ENCODE measurements around the gene ITPKB. TPM values are rescaled to one million over a fixed set of nuclear protein-coding genes. Genes with fewer than 3 reads are reported as not detected.

ITPKB gene
- total RNA-seq, 1 experiment from 2014 or later, result 17.7 TPM

DNA sequence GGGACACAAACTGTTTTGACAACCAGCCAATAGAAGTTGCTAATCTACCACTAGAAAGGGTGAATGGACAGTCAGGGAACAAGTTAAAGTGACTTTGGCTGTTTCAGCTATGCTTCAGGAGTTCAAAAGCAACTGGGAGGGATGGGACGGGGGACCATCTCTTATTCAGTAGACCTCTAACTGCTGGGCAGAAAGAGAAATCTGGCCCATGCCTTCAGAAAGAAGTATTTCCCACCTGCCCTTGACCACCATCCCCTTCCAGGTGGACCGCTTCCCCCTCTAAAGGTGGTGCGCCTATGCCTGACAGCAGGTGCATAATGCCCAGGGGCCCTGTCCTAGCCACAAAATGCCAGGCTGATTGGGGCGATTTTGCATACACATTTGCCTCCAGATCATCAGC is 5.2 kb downstream of the ITPKB start:
- 0 out of 2 replicates have a peak, but pooled peaks cover 4% of the 10 kb centered on the region for H3K4me1 ChIP-seq (ENCODE audit: insufficient read depth, low read length)
- POLR2A ChIA-PET (ENCODE audit: unreplicated experiment), result no interaction called here
- H3K9me2 ChIP-seq (replicated peaks; ENCODE audit: low read length), result no peaks in the 10 kb centered on the region
- no peak overlapping the region for H3K9ac ChIP-seq (ENCODE audit: low read length)
- H3F3A ChIP-seq (ENCODE audit: low read length, unreplicated experiment), result no peaks in the 10 kb centered on the region
- DNase-seq, result no peak
- no peak overlapping the region for H3K4me2 ChIP-seq (ENCODE audit: low read length)
- H3K36me3 ChIP-seq (ENCODE audit: low read depth, low read length), result peaks cover 11% of the 10 kb centered on the region; the same call in 1 of the 2 replicates
- H3K4me3 ChIP-seq (ENCODE audit: low read length), result no peak overlapping the region
- no peaks in the 10 kb centered on the region for H4K20me1 ChIP-seq (ENCODE audit: low read length)
- no peaks in the 10 kb centered on the region for H3K9me3 ChIP-seq (ENCODE audit: low read length)
- peaks cover 73% of the 10 kb centered on the region for H3K79me2 ChIP-seq (ENCODE audit: low read length)
- H2AFZ ChIP-seq (ENCODE audit: low read length), result no peak overlapping the region
- TF ChIP-seq EZH2 (IDR thresholded peaks at IDR 0.05; ENCODE audit: low read length, unreplicated experiment), result no peak
- no peak for TF ChIP-seq EZH2phosphoT487 (IDR thresholded peaks at IDR 0.05; ENCODE audit: borderline replicate concordance, low read length)
- TF ChIP-seq, protein P1, sequence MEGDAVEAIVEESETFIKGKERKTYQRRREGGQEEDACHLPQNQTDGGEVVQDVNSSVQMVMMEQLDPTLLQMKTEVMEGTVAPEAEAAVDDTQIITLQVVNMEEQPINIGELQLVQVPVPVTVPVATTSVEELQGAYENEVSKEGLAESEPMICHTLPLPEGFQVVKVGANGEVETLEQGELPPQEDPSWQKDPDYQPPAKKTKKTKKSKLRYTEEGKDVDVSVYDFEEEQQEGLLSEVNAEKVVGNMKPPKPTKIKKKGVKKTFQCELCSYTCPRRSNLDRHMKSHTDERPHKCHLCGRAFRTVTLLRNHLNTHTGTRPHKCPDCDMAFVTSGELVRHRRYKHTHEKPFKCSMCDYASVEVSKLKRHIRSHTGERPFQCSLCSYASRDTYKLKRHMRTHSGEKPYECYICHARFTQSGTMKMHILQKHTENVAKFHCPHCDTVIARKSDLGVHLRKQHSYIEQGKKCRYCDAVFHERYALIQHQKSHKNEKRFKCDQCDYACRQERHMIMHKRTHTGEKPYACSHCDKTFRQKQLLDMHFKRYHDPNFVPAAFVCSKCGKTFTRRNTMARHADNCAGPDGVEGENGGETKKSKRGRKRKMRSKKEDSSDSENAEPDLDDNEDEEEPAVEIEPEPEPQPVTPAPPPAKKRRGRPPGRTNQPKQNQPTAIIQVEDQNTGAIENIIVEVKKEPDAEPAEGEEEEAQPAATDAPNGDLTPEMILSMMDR (conservative IDR thresholded peaks at IDR 0.05; ENCODE audit: low read depth, low read length), result no peak
- intact Hi-C loops (cut with micrococcal nuclease), result no loop called here
- no peak overlapping the region for H3K27ac ChIP-seq (ENCODE audit: low read length)
- H3K27me3 ChIP-seq (ENCODE audit: low read length), result no peaks in the 10 kb centered on the region
- CTCF ChIA-PET, result no interaction called here
- no peak for ATAC-seq
- BruUV-seq (replicated peaks), result no TSS peak

DNA sequence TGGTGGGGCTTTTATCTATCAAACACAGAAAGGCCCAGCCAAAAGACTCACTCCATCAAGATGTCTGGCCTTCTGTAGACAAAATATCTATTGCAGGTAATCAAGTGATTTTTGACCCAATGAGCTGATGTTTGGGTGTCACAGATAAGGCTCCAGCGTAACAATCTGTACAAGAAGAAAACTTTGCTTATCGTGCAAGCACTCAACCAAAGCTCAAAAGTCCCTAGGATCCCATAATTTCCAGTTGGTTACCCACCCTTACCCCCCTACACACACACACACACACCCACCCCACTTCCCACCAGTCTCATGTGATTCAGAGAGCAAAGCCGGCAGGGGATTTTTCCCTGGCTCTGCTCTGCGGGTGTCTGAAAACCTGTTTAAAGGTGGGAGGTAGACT is 5.8 kb downstream of the ITPKB start:
- peaks cover 73% of the 10 kb centered on the region for H3K79me2 ChIP-seq (ENCODE audit: low read length)
- H3F3A ChIP-seq (ENCODE audit: low read length, unreplicated experiment), result no peaks in the 10 kb centered on the region
- H3K9me2 ChIP-seq (replicated peaks; ENCODE audit: low read length), result no peaks in the 10 kb centered on the region
- intact Hi-C loops (cut with micrococcal nuclease), result no loop called here
- no peak overlapping the region for H3K9ac ChIP-seq (ENCODE audit: low read length)
- TF ChIP-seq, protein P1 (conservative IDR thresholded peaks at IDR 0.05; ENCODE audit: low read depth, low read length), result no peak
- TF ChIP-seq EZH2 (IDR thresholded peaks at IDR 0.05; ENCODE audit: low read length, unreplicated experiment) (no peak), EZH2phosphoT487 (IDR thresholded peaks at IDR 0.05; ENCODE audit: borderline replicate concordance, low read length) (no peak)
- POLR2A ChIA-PET (ENCODE audit: unreplicated experiment), result interaction anchor here (0.6 kb wide), 1 partner anchor 610 kb away, joined by 26 read pairs; no protein-coding TSS in a partner anchor
- DNase-seq, result no peak
- no peaks in the 10 kb centered on the region for H3K9me3 ChIP-seq (ENCODE audit: low read length)
- H3K4me2 ChIP-seq (ENCODE audit: low read length), result no peak overlapping the region
- no peaks in the 10 kb centered on the region for H3K27me3 ChIP-seq (ENCODE audit: low read length)
- H3K27ac ChIP-seq (ENCODE audit: low read length), result no peak overlapping the region
- no peak for ATAC-seq
- H3K4me3 ChIP-seq (ENCODE audit: low read length), result no peak overlapping the region
- H3K4me1 ChIP-seq (ENCODE audit: insufficient read depth, low read length), result 0 out of 2 replicates have a peak, but pooled peaks cover 4% of the 10 kb centered on the region
- no TSS peak for BruUV-seq (replicated peaks)
- H2AFZ ChIP-seq (ENCODE audit: low read length), result no peak overlapping the region
- no peaks in the 10 kb centered on the region for H4K20me1 ChIP-seq (ENCODE audit: low read length)
- CTCF ChIA-PET, result no interaction called here
- H3K36me3 ChIP-seq (ENCODE audit: low read depth, low read length), result peaks cover 13% of the 10 kb centered on the region; the same call in 1 of the 2 replicates

DNA sequence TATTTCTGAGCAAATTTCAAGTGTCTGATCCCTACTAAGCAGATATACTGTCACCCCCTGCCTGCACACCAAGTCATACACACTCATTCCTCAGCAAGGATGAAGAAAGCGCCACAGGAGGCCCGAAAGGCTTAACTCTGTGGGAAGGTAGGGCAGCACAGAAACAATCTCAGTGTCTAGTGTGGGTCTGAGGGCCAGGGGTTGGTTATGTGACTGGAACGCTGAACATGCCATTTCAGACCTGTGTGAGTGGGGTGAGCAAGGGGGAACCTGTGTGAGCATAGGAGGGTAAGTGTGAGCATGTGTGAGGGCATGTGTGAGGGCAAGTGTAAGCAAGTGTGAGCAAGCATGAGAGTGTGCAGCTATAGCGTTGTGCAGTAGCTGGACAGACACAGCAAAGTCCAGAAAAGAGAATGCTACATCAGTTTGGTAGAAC is 6.2 kb downstream of the ITPKB start:
- no peak overlapping the region for H3K4me3 ChIP-seq (ENCODE audit: low read length)
- H3K9me2 ChIP-seq (replicated peaks; ENCODE audit: low read length), result no peaks in the 10 kb centered on the region
- H3K9ac ChIP-seq (ENCODE audit: low read length), result no peak overlapping the region
- H3K27ac ChIP-seq (ENCODE audit: low read length), result no peak overlapping the region
- H3K4me1 ChIP-seq (ENCODE audit: insufficient read depth, low read length), result 0 out of 2 replicates have a peak, but pooled peaks cover 4% of the 10 kb centered on the region
- H2AFZ ChIP-seq (ENCODE audit: low read length), result no peak overlapping the region
- DNase-seq (no peak), ATAC-seq (no peak)
- no peaks in the 10 kb centered on the region for H3F3A ChIP-seq (ENCODE audit: low read length, unreplicated experiment)
- H3K9me3 ChIP-seq (ENCODE audit: low read length), result no peaks in the 10 kb centered on the region
- peaks cover 13% of the 10 kb centered on the region; the same call in 1 of the 2 replicates for H3K36me3 ChIP-seq (ENCODE audit: low read depth, low read length)
- ChIA-PET CTCF (no interaction called here), POLR2A (ENCODE audit: unreplicated experiment) (interaction anchor here (0.6 kb wide), 1 partner anchor 610 kb away, joined by 26 read pairs; no protein-coding TSS in a partner anchor)
- H4K20me1 ChIP-seq (ENCODE audit: low read length), result no peaks in the 10 kb centered on the region
- H3K4me2 ChIP-seq (ENCODE audit: low read length), result no peak overlapping the region
- H3K27me3 ChIP-seq (ENCODE audit: low read length), result no peaks in the 10 kb centered on the region
- H3K79me2 ChIP-seq (ENCODE audit: low read length), result peaks cover 72% of the 10 kb centered on the region
- TF ChIP-seq EZH2 (IDR thresholded peaks at IDR 0.05; ENCODE audit: low read length, unreplicated experiment), result no peak
- TF ChIP-seq, protein P1 (conservative IDR thresholded peaks at IDR 0.05; ENCODE audit: low read depth, low read length), result no peak
- no peak for TF ChIP-seq EZH2phosphoT487 (IDR thresholded peaks at IDR 0.05; ENCODE audit: borderline replicate concordance, low read length)
- BruUV-seq (replicated peaks), result no TSS peak
- intact Hi-C loops (cut with micrococcal nuclease), result no loop called here

Data from PC-3 (cell line).